BLaER1 (cell line): ENCODE measurements around the gene RUSF1.
"Not testable (repeated sequence)": the region's sequence is repeated elsewhere in the genome, so short reads cannot be mapped to it uniquely, and the experiment has no call there.

Experiments
- H3K27ac ChIP-seq: shearing (Covaris generic); formaldehyde crosslinking; 2 replicates; pipeline ENCODE4 v1.8.1; 2022
- H3K27me3 ChIP-seq: shearing (Covaris generic); formaldehyde crosslinking; 2 replicates; pipeline ENCODE4 v1.8.1; 2022
- H3K36me3 ChIP-seq: shearing (Covaris generic); formaldehyde crosslinking; 2 replicates; pipeline ENCODE4 v1.8.1; 2022
- H3K4me1 ChIP-seq: shearing (Covaris generic); formaldehyde crosslinking; 2 replicates; pipeline ENCODE4 v1.8.1; 2022
- H3K4me2 ChIP-seq: shearing (Covaris generic); formaldehyde crosslinking; 2 replicates; pipeline ENCODE4 v1.8.1; 2022
- H3K4me3 ChIP-seq: shearing (Covaris generic); formaldehyde crosslinking; 2 replicates; pipeline ENCODE4 v1.8.1; 2022
- H3K9ac ChIP-seq: shearing (Covaris generic); formaldehyde crosslinking; 2 replicates; pipeline ENCODE4 v1.8.1; 2022
- H3K9me3 ChIP-seq: shearing (Covaris generic); formaldehyde crosslinking; 2 replicates; pipeline ENCODE4 v1.8.1; 2022
- H4K20me1 ChIP-seq: shearing (Covaris generic); formaldehyde crosslinking; 2 replicates; pipeline ENCODE4 v1.8.1; 2022
- Cebpa-rat ChIP-seq: shearing (Covaris generic); IDR thresholded peaks from 2 replicates; pipeline ENCODE4 v1.8.1; 2022

The RUSF1 gene

DNA sequence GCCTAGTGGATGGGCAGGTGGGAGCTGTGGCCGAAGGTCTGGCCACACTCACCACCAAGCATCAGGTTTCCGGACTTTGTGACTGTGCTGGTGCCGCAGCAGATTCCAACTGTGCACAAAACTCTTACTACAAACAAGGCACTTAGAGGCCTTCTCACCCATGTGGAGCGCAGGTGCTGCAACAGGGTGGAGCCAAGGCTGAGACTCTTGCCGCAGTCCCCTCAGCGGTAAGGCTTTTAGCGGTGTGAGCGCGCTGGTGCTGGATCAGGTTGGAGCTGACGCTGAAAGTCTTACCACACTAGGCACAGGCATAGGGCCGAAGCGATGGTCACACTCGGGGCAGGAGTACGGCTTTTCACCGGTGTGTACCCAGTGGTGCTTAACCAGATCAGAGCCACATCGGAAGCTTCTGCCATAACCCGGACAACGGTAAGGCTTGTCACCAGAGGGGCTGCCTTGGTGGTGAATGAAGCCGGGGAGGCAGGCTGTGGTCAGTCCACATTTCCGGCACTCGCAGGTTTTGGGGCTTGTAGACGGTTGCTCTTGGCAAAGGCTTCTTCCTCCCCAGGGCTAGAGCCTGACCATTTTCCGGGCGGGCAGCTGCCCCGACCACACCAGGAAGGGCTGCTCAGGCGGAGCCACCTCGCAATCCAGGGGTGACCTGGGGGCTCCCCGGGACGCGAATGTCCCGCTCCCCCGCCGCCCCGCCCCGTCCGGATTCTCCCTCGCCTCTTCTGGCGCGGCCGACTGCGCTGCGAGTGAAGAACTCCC is 49.9 kb downstream of the RUSF1 start:
- Histone ChIP-seq H3K27me3 (no peaks in the 10 kb centered on the region), H3K4me3 (peak overlapping the region; percentile 82), H4K20me1 (peaks cover 52% of the 10 kb centered on the region), H3K36me3 (peaks cover 31% of the 10 kb centered on the region), H3K9ac (peak overlapping the region; percentile 97), H3K27ac (peak overlapping the region; percentile 99), H3K9me3 (no peaks in the 10 kb centered on the region), H3K4me1 (peaks cover 57% of the 10 kb centered on the region), H3K4me2 (peak overlapping the region; percentile 97)
- TF ChIP-seq Cebpa-rat, result no peak

DNA sequence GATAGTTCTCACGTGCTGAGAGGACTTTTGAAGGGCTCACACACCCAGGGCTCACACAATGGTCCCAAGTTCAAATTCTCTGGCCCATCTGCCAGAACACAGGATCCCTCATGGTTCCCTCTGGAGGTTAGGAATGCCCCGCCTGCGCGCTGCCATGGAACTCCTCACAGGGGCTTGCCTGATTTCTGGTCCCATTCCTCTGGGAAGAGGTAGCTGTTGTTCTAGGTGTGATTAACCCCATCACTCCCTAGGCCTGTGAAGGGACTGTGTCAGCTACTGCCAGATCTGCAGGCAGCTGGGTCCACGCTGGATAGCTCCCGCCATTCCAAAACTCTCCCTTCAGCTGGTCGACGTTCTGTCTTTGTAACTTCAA is 51.2 kb downstream of the RUSF1 start:
- no peaks in the 10 kb centered on the region for H3K27me3 ChIP-seq
- no peaks in the 10 kb centered on the region for H3K9me3 ChIP-seq
- H4K20me1 ChIP-seq, result peaks cover 64% of the 10 kb centered on the region
- H3K36me3 ChIP-seq, result peaks cover 19% of the 10 kb centered on the region
- TF ChIP-seq Cebpa-rat, result no peak
- no peak overlapping the region for H3K27ac ChIP-seq
- peaks cover 62% of the 10 kb centered on the region for H3K4me1 ChIP-seq
- H3K4me2 ChIP-seq, result peak overlapping the region; percentile 97
- peak overlapping the region; percentile 82 for H3K4me3 ChIP-seq
- peak overlapping the region; percentile 22; the same call in 1 of the 2 replicates for H3K9ac ChIP-seq

DNA sequence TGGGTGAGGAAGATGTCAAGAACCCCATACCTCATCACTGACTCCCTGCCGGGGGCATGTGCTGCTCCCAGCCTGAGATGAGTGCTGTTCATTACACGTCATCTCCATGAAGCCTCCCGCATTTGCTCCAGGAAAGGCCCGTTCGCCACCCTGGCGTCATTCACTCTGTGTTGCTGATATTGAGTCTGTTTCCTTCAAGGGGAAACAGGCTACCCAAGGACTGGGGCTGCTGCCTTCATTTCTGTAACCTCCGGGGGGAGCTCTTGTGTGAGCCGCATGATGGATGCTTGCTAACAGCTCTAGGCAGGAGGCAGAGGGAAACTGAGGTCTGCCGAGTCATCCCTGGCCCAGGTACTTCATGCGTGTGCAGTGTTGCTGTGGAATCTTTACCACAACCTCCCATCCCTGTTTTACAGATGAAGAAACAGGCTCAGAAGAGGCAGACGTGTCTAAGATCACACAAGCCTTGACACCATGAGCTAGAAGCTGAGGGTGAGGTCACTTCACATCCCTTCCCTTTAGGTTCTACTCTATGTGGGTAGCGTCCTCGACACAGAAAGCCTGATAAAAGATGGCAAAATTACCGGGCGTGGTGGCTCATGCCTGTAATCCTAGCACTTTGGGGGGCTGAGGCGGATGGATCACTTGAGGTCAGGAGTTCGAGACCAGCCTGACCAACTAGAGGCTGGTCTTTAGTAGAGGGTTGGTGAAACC is 52.4 kb downstream of the RUSF1 start:
- H3K27ac ChIP-seq, result no peak overlapping the region
- H4K20me1 ChIP-seq, result peaks cover 76% of the 10 kb centered on the region
- TF ChIP-seq Cebpa-rat, result no peak
- peaks cover 56% of the 10 kb centered on the region for H3K4me1 ChIP-seq
- H3K36me3 ChIP-seq, result peaks cover 13% of the 10 kb centered on the region; the same call in 1 of the 2 replicates
- H3K9me3 ChIP-seq, result no peaks in the 10 kb centered on the region
- no peaks in the 10 kb centered on the region for H3K27me3 ChIP-seq
- H3K4me3 ChIP-seq, result no peak overlapping the region
- H3K4me2 ChIP-seq, result peak overlapping the region; percentile 97
- H3K9ac ChIP-seq, result no peak overlapping the region

DNA sequence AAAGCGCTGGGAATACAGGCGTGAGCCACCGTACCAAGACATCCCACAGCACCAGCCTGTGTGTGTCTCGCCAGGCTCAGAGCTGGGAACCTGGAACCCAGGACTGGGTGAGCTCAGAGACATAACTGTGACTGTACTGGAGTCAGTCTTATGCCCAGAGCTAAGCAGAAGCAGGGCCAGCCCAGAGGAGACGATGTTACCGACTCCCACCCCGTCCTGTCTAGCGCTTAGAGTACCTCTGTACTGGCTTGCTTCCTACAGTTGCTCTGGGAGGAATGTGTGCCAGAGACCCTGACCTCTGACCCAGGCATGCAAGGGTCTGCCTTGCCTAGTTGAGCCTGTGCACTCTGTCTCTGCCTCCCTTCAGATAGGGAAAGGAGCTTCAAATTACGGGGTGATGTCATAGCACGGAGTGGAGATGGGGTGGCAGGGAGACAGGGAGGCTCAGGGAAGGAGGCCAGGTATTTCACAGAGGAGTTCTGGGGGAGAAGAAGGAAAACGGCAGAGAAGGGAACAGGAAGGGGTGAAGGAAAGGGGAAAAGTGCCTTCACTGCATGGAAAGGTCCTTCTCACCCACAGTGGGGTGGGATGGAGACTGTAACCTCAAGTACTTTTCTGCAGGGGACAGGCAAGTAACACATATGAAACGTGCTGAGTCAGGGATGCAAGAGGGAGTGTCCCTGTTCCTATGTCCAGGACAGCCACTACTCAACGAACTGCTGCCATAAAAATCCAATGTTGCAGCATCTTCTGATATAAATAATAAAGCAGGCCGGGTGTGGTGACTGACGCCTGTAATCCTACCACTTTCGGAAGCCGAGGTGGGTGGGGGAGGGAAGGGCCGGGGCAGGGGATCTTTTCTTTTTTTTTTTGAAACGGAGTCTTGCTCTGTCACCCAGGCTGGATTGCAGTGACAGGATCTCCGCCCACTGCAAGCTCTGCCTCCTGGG is 54.7 kb downstream of the RUSF1 start:
- Histone ChIP-seq H3K27ac (0 out of 2 replicates have a peak overlapping the region, but pooled peaks have one; percentile 26), H3K4me2 (no peak overlapping the region), H3K27me3 (no peaks in the 10 kb centered on the region), H3K36me3 (peaks cover 13% of the 10 kb centered on the region; the same call in 1 of the 2 replicates), H3K4me1 (peaks cover 48% of the 10 kb centered on the region), H3K4me3 (no peak overlapping the region), H3K9ac (no peak overlapping the region), H3K9me3 (no peaks in the 10 kb centered on the region), H4K20me1 (peaks cover 79% of the 10 kb centered on the region)
- no peak for TF ChIP-seq Cebpa-rat

DNA sequence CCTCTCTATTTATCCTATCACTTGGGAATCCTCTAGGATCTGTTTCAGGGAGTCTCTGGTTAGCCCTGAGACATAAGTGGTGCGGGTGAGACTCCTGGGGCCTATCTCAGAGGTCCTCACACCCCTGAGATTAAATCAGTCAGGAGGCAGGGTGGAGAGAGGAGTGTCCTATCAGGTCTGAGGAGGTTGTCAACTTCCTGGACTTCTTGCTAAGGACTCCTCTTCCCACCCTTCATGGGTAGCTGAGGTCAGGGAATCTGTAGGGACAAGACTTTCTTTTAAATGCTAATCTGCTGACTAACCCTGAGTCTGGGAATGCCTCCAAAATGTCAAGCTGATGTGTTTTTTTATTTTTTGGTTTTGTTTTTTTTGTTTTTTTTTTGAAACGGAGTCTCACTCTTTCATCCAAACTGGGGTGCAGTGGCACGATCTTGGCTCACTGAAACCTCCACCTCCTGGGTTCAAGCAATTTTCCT is 55.5 kb downstream of the RUSF1 start:
- Histone ChIP-seq H3K9me3 (no peaks in the 10 kb centered on the region), H3K4me1 (peaks cover 44% of the 10 kb centered on the region), H3K4me2 (no peak overlapping the region), H4K20me1 (peaks cover 71% of the 10 kb centered on the region), H3K27me3 (no peaks in the 10 kb centered on the region), H3K4me3 (no peak overlapping the region), H3K36me3 (peaks cover 13% of the 10 kb centered on the region; the same call in 1 of the 2 replicates), H3K9ac (no peak overlapping the region), H3K27ac (no peak overlapping the region)
- TF ChIP-seq Cebpa-rat, result no peak

DNA sequence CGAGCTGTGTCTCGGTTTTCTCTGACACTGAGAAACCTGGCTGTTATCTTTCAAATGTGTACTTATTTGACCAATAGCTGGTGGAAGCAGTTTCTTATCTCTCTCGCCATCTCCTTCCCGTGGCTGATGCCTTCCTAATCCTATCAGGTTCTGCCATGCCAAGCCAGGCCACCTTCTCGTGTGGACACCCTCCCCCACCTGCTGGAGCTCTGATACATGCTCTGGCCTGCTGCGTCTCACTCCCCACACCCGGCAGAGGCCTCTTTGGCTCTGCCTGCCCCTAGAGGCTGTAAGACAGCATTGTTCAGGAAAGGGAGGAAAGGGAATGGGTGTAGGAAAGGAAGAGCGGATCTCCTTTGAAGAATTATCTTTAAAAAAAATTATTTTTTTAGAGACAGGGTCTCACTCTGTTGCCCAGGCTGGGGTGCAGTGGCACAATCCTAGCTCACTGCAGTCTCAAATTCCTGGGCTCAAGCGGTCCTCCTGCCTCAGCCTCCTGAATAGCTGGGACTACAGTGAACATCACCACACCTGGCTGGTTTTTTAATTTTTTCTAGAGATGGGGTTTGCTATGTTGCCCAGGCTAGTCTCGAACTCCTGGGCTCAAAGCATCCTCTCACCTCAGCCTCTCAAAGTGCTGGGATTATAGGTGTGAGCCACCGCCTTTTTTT is 56.4 kb downstream of the RUSF1 start:
- peaks cover 13% of the 10 kb centered on the region; the same call in 1 of the 2 replicates for H3K36me3 ChIP-seq
- peak overlapping the region; percentile 49 for H3K4me2 ChIP-seq
- H3K27ac ChIP-seq, result no peak overlapping the region
- peaks cover 36% of the 10 kb centered on the region for H3K4me1 ChIP-seq
- no peaks in the 10 kb centered on the region for H3K27me3 ChIP-seq
- H3K9me3 ChIP-seq, result no peaks in the 10 kb centered on the region
- peaks cover 62% of the 10 kb centered on the region for H4K20me1 ChIP-seq
- H3K4me3 ChIP-seq, result no peak overlapping the region
- H3K9ac ChIP-seq, result no peak overlapping the region
- TF ChIP-seq Cebpa-rat, result no peak

DNA sequence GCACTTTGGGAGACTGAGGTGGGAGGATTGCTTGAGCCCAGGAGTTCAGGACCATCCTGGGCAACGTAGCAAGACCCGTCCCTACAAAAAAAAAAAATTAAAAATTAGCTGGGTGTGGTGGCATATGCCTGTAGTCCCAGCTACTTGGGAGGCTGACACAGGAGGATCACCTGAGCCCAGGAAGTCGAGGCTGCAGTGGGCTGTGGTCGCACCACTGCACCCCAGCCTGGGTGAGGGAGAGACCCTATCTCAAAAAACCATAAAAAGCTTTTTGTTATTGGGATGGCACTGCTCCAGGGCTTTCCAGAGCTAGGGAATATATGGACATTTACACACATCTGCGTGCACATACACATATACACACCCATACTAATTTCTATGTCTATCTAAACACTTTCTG is 57.0 kb downstream of the RUSF1 start:
- Histone ChIP-seq H3K4me2 (peak overlapping the region; percentile 49; the same call in 1 of the 2 replicates), H3K27me3 (no peaks in the 10 kb centered on the region), H3K4me1 (peaks cover 30% of the 10 kb centered on the region), H3K36me3 (0 out of 2 replicates have a peak, but pooled peaks cover 9% of the 10 kb centered on the region), H3K4me3 (no peak overlapping the region), H3K27ac (no peak overlapping the region), H4K20me1 (peaks cover 56% of the 10 kb centered on the region), H3K9me3 (peaks cover 4% of the 10 kb centered on the region), H3K9ac (no peak overlapping the region)
- no peak for TF ChIP-seq Cebpa-rat

DNA sequence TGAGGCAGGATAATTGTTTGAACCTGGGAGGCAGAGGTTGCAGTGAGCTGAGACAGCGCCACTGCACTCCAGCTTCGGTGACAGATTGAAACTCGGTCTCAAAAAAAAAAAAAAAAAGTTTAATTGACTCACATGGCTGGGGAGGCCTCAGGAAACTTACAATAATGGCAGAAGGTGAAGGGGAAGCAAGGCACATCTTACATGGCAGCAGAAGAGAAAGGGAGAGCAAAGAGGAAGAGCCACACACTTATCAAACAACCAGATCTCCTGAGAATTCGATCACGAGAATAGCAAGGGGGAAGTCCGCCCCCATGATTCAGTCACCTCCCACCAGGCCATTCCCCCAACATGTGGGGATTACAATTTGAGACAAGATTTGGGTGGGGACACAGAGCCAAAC is 62.3 kb downstream of the RUSF1 start:
- not testable (repeated sequence) for H3K27ac ChIP-seq, H3K27me3 ChIP-seq

DNA sequence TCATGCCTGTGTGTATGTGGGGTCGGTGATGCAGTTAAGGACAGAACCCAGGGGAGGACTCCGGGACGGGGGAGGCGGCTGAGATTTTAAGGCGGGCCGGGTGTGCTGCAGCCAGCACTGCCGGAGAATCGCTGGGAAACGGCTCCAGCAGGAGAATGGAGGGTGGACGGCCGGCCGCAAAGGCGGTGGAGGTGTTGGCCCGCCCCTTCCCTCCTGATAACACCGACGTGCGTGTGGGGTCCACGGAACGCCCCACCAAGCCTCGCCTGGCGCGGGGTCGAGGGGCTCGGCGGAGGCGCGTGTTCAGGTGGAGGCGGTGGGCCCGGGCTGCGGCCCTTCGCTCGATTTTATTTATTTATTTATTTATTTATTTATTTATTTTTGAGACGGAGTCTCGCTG is 66.2 kb downstream of the RUSF1 start:
- Histone ChIP-seq H3K27me3 (no peaks in the 10 kb centered on the region), H3K4me1 (peaks cover 16% of the 10 kb centered on the region), H3K27ac (0 out of 2 replicates have a peak overlapping the region, but pooled peaks have one; percentile 76), H3K9ac (0 out of 2 replicates have a peak overlapping the region, but pooled peaks have one; percentile 80), H4K20me1 (no peaks in the 10 kb centered on the region), H3K4me3 (peak overlapping the region; percentile 77), H3K36me3 (no peaks in the 10 kb centered on the region), H3K4me2 (peak overlapping the region; percentile 73), H3K9me3 (peaks cover 12% of the 10 kb centered on the region)
- TF ChIP-seq Cebpa-rat, result no peak

More for the DNA sequence above, 62.3 kb downstream of the RUSF1 start:
- H3K36me3 ChIP-seq, H3K4me3 ChIP-seq, H3K4me2 ChIP-seq, H4K20me1 ChIP-seq, H3K9ac ChIP-seq, H3K4me1 ChIP-seq: not testable (repeated sequence)
- H3K9me3 ChIP-seq, result peaks cover 12% of the 10 kb centered on the region
